ENCODE measurements around the gene CFD.

Gene CFD

GRCh38 chr19:902093-902370 is 42.6 kb downstream of the CFD start:
- TF ChIP-seq, protein P1, sequence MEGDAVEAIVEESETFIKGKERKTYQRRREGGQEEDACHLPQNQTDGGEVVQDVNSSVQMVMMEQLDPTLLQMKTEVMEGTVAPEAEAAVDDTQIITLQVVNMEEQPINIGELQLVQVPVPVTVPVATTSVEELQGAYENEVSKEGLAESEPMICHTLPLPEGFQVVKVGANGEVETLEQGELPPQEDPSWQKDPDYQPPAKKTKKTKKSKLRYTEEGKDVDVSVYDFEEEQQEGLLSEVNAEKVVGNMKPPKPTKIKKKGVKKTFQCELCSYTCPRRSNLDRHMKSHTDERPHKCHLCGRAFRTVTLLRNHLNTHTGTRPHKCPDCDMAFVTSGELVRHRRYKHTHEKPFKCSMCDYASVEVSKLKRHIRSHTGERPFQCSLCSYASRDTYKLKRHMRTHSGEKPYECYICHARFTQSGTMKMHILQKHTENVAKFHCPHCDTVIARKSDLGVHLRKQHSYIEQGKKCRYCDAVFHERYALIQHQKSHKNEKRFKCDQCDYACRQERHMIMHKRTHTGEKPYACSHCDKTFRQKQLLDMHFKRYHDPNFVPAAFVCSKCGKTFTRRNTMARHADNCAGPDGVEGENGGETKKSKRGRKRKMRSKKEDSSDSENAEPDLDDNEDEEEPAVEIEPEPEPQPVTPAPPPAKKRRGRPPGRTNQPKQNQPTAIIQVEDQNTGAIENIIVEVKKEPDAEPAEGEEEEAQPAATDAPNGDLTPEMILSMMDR (conservative IDR thresholded peaks at IDR 0.05; ENCODE audit: low read length): no peak
- no peak for TF ChIP-seq EZH2phosphoT487 (IDR thresholded peaks at IDR 0.05; ENCODE audit: borderline replicate concordance)
- Histone ChIP-seq H3K27me3 (ENCODE audit: insufficient read depth, low read length, poor library complexity, severe bottlenecking) (no peaks in the 10 kb centered on the region), H3K9me2 (replicated peaks; ENCODE audit: low read depth, low read length) (no peaks in the 10 kb centered on the region), H4K20me1 (ENCODE audit: insufficient read depth, low read length, poor library complexity, severe bottlenecking) (peaks cover 3% of the 10 kb centered on the region), H3K9me3 (ENCODE audit: insufficient read depth, low read depth, low read length) (no peaks in the 10 kb centered on the region), H3K36me3 (ENCODE audit: insufficient read depth, low read length) (no peaks in the 10 kb centered on the region), H3K4me1 (ENCODE audit: insufficient read depth, low read length, poor library complexity, severe bottlenecking) (peaks cover 3% of the 10 kb centered on the region), H3K4me2 (ENCODE audit: low read depth, low read length, poor library complexity, severe bottlenecking) (no peak overlapping the region), H3K9ac (ENCODE audit: low read depth, low read length, poor library complexity, severe bottlenecking) (no peak overlapping the region), H2AFZ (ENCODE audit: low read length) (no peak overlapping the region), H3F3A (ENCODE audit: low read depth) (no peaks in the 10 kb centered on the region), H3K79me2 (ENCODE audit: insufficient read depth, low read length) (peaks cover under 1% of the 10 kb centered on the region; the same call in 1 of the 2 replicates), H3K4me3 (ENCODE audit: low read length, poor library complexity, severe bottlenecking) (no peak overlapping the region)

DNA sequence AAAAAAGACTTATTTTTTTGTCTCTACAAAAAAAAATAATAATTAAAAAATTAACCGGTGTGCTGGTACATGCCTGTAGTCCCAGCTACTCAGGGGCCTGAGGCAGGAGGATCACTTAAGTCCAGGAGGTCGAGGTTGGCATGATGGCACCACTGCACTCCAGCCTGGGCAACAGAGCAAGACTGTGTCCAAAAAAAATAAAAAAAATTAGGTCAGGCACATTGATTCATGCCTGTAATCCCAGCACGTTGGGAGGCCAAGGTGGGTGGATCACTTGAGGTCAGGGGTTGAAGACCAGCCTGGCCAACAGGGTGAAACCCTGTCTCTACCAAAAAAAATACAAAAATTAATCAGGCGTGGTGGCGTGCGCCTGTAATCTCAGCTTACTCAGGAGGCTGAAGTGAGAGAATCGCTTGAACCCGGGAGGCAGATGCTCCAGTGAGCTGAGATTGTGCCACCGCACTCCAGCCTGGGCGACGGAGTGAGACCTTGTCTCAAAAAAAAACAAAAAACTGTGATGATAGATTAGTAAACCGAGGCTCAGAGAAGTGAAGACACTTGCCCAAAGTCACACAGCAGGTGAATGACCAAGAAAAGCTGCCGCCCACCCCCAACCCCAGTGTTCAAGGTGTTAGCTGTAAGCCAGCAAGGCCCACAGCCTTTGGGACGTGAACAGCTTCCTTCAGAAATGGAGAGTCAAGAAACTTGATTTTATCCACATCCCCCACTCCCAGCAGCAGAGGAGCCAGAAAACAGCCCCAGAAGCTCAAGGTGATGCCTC is 43.2 kb downstream of the CFD start:
- TF ChIP-seq, protein P1 (conservative IDR thresholded peaks at IDR 0.05; ENCODE audit: low read length): no peak
- TF ChIP-seq EZH2phosphoT487 (IDR thresholded peaks at IDR 0.05; ENCODE audit: borderline replicate concordance): no peak
- H2AFZ ChIP-seq (ENCODE audit: low read length): no peak overlapping the region
- no peak overlapping the region for H3K4me3 ChIP-seq (ENCODE audit: low read length, poor library complexity, severe bottlenecking)
- no peaks in the 10 kb centered on the region for H3K9me3 ChIP-seq (ENCODE audit: insufficient read depth, low read depth, low read length)
- no peaks in the 10 kb centered on the region for H3K27me3 ChIP-seq (ENCODE audit: insufficient read depth, low read length, poor library complexity, severe bottlenecking)
- H3K4me2 ChIP-seq (ENCODE audit: low read depth, low read length, poor library complexity, severe bottlenecking): no peak overlapping the region
- H3K9ac ChIP-seq (ENCODE audit: low read depth, low read length, poor library complexity, severe bottlenecking): no peak overlapping the region
- peaks cover 6% of the 10 kb centered on the region; the same call in 1 of the 2 replicates for H3K79me2 ChIP-seq (ENCODE audit: insufficient read depth, low read length)
- no peaks in the 10 kb centered on the region for H3K9me2 ChIP-seq (replicated peaks; ENCODE audit: low read depth, low read length)
- H3K4me1 ChIP-seq (ENCODE audit: insufficient read depth, low read length, poor library complexity, severe bottlenecking): peaks cover 8% of the 10 kb centered on the region
- no peaks in the 10 kb centered on the region for H3K36me3 ChIP-seq (ENCODE audit: insufficient read depth, low read length)
- H3F3A ChIP-seq (ENCODE audit: low read depth): no peaks in the 10 kb centered on the region
- peaks cover 3% of the 10 kb centered on the region for H4K20me1 ChIP-seq (ENCODE audit: insufficient read depth, low read length, poor library complexity, severe bottlenecking)

- Histone ChIP-seq H3K4me2 (ENCODE audit: low read depth, low read length, poor library complexity, severe bottlenecking) (no peak overlapping the region), H4K20me1 (ENCODE audit: insufficient read depth, low read length, poor library complexity, severe bottlenecking) (peaks cover 3% of the 10 kb centered on the region), H3K4me3 (ENCODE audit: low read length, poor library complexity, severe bottlenecking) (no peak overlapping the region), H3K9ac (ENCODE audit: low read depth, low read length, poor library complexity, severe bottlenecking) (no peak overlapping the region), H3K79me2 (ENCODE audit: insufficient read depth, low read length) (peaks cover 11% of the 10 kb centered on the region; the same call in 1 of the 2 replicates), H3K36me3 (ENCODE audit: insufficient read depth, low read length) (no peaks in the 10 kb centered on the region), H2AFZ (ENCODE audit: low read length) (no peak overlapping the region), H3F3A (ENCODE audit: low read depth) (no peaks in the 10 kb centered on the region), H3K4me1 (ENCODE audit: insufficient read depth, low read length, poor library complexity, severe bottlenecking) (peaks cover 8% of the 10 kb centered on the region), H3K27me3 (ENCODE audit: insufficient read depth, low read length, poor library complexity, severe bottlenecking) (no peaks in the 10 kb centered on the region), H3K9me2 (replicated peaks; ENCODE audit: low read depth, low read length) (no peaks in the 10 kb centered on the region), H3K9me3 (ENCODE audit: insufficient read depth, low read depth, low read length) (no peaks in the 10 kb centered on the region)
- TF ChIP-seq, protein P1 (conservative IDR thresholded peaks at IDR 0.05; ENCODE audit: low read length): no peak
- TF ChIP-seq EZH2phosphoT487 (IDR thresholded peaks at IDR 0.05; ENCODE audit: borderline replicate concordance): no peak
Measured at GRCh38 chr19:903266-903797, 43.9 kb downstream of the CFD start.
